OCI-LY7 (cell line): ENCODE measurements around the gene DOCK4. TPM values are rescaled to one million over a fixed set of nuclear protein-coding genes. Genes with fewer than 3 reads are reported as not detected.

Experiments used
- BruUV-seq: library from RNA; stranded (reverse); fragments of 400-500 nt; replicated peaks from 2 replicates; lab custom pipeline; 2021; lab: Mats Ljungman, UMichigan
- CTCF ChIA-PET: fragments of 300-600 bp; sonication (Branson Sonifier 250); formaldehyde crosslinking; loops from one replicate; lab custom pipeline; 2022; ENCODE audit warnings: antibody characterized with exemption; ENCODE audit not compliant: unreplicated experiment; lab: Charles Lee
- POLR2A ChIA-PET: fragments of 300-600 bp; sonication (Branson Sonifier 250); formaldehyde crosslinking; loops from one replicate; lab custom pipeline; 2022; ENCODE audit warnings: antibody characterized with exemption; lab: Charles Lee
- DNase-seq: peaks from one replicate; pipeline ENCODE4 v3.0.0-alpha.2; 2015; ENCODE audit warnings: low spot score
- H2AFZ ChIP-seq: fragments of 200-600 bp; sonication (generic), shearing (Covaris generic); 2 replicates; pipeline ENCODE4 v1.6.1; 2014; ENCODE audit warnings: mild to moderate bottlenecking, antibody characterized with exemption, low read length, moderate library complexity
- H3K27ac ChIP-seq: fragments of 200-600 bp; sonication (generic); 2 replicates; pipeline ENCODE4 v1.5.1; 2014; ENCODE audit warnings: mixed run types, low read depth, mild to moderate bottlenecking, moderate library complexity, low read length, inconsistent platforms; ENCODE audit not compliant: poor library complexity, severe bottlenecking
- H3K36me3 ChIP-seq: fragments of 200-600 bp; sonication (generic); 2 replicates; pipeline ENCODE4 v1.6.1; 2014; ENCODE audit warnings: mild to moderate bottlenecking, antibody characterized with exemption, low read length, moderate library complexity, mixed read lengths; ENCODE audit not compliant: insufficient read depth
- H3K4me1 ChIP-seq: fragments of 200-600 bp; sonication (generic); 2 replicates; pipeline ENCODE4 v1.5.1; 2014; ENCODE audit warnings: mild to moderate bottlenecking, low read length; ENCODE audit not compliant: insufficient read depth, poor library complexity, severe bottlenecking
- H3K4me2 ChIP-seq: fragments of 200-600 bp; sonication (generic); 2 replicates; pipeline ENCODE4 v1.6.1; 2014; ENCODE audit warnings: mild to moderate bottlenecking, low read length
- H3K4me3 ChIP-seq: fragments of 200-600 bp; sonication (generic); 2 replicates; pipeline ENCODE4 v1.5.1; 2014; ENCODE audit warnings: mild to moderate bottlenecking, low read depth, low read length; ENCODE audit not compliant: poor library complexity, severe bottlenecking
- H3K79me2 ChIP-seq: fragments of 200-600 bp; sonication (generic); 2 replicates; pipeline ENCODE4 v1.6.1; 2016; ENCODE audit warnings: low read depth, mild to moderate bottlenecking, low read length, moderate library complexity, mixed read lengths; ENCODE audit not compliant: insufficient read depth
- H3K9me2 ChIP-seq: fragments of 200-600 bp; sonication (generic); 2 replicates; pipeline ENCODE4 v1.6.1; 2016; ENCODE audit warnings: mild to moderate bottlenecking, low read length, mixed read lengths; ENCODE audit not compliant: insufficient read depth
- H3K9me3 ChIP-seq: fragments of 200-600 bp; sonication (generic); 2 replicates; pipeline ENCODE4 v1.6.1; 2014; ENCODE audit warnings: mild to moderate bottlenecking, mixed run types, low read length, mixed read lengths
- H4K20me1 ChIP-seq: fragments of 200-600 bp; sonication (generic); 2 replicates; pipeline ENCODE4 v1.6.1; 2014; ENCODE audit warnings: mild to moderate bottlenecking, antibody characterized with exemption, low read length, moderate library complexity, mixed read lengths; ENCODE audit not compliant: insufficient read depth
- EZH2phosphoT487 ChIP-seq: fragments of 200-600 bp; sonication (generic); IDR thresholded peaks from 2 replicates; pipeline ENCODE4 v1.6.1; 2018; ENCODE audit warnings: low read depth, borderline replicate concordance, mild to moderate bottlenecking, mixed run types, antibody characterized with exemption, low read length, moderate library complexity, mixed read lengths
- intact Hi-C: fragments of 100-400 bp; cut with micrococcal nuclease; formaldehyde crosslinking; loops from one replicate; pipeline ENCODE4 v1.10.0; 2022; ENCODE audit not compliant: unreplicated experiment
- total RNA-seq, 2 experiments: library from RNA; depleted of rRNA in 1 of 2; stranded (reverse); fragments of >200 nt in 1 of 2; shearing (Covaris generic) in 1 of 2; gene quantifications; 2 replicates each; pipeline ENCODE4 v1.2.3, GENCODE V29; 2014 to 2022
- TF ChIP-seq, protein P1 (sequence below): fragments of 200-600 bp; sonication (generic); conservative IDR thresholded peaks from 2 replicates; pipeline ENCODE4 v1.5.1; 2014; ENCODE audit warnings: mild to moderate bottlenecking, antibody characterized with exemption, low read length, moderate library complexity, mixed read lengths

DOCK4 gene
- total RNA-seq, 2 experiments from 2014 or later = 0.91 to 4.9 TPM

DNA sequence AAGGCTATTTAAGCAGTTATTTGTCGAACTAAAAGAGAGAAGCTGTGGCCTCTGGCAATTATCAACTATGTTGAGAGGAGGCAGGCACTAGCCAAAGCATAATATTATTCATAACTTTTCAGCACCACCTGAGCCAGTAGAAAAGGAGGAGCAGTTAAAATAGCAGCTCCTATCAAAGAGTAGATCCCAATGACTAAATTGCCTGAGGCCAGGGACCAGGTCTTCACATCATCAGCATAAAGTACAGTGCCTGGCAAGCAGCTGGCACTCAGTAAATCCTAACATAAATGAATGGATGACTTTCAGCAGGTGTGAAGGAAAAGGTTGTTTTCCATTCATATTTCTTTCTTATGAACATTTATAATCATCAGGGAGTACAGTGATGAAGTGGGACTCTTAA, 334.9 kb downstream of the DOCK4 start:
- TF ChIP-seq EZH2phosphoT487 = no peak
- TF ChIP-seq, protein P1, sequence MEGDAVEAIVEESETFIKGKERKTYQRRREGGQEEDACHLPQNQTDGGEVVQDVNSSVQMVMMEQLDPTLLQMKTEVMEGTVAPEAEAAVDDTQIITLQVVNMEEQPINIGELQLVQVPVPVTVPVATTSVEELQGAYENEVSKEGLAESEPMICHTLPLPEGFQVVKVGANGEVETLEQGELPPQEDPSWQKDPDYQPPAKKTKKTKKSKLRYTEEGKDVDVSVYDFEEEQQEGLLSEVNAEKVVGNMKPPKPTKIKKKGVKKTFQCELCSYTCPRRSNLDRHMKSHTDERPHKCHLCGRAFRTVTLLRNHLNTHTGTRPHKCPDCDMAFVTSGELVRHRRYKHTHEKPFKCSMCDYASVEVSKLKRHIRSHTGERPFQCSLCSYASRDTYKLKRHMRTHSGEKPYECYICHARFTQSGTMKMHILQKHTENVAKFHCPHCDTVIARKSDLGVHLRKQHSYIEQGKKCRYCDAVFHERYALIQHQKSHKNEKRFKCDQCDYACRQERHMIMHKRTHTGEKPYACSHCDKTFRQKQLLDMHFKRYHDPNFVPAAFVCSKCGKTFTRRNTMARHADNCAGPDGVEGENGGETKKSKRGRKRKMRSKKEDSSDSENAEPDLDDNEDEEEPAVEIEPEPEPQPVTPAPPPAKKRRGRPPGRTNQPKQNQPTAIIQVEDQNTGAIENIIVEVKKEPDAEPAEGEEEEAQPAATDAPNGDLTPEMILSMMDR = no peak
- POLR2A ChIA-PET = no interaction called here
- Histone ChIP-seq H4K20me1 (no peaks in the 10 kb centered on the region), H3K4me1 (no peaks in the 10 kb centered on the region), H2AFZ (no peak overlapping the region), H3K9me3 (no peaks in the 10 kb centered on the region), H3K27ac (no peak overlapping the region), H3K9me2 (no peaks in the 10 kb centered on the region), H3K79me2 (no peaks in the 10 kb centered on the region), H3K4me2 (no peak overlapping the region), H3K4me3 (no peak overlapping the region), H3K36me3 (no peaks in the 10 kb centered on the region)
- BruUV-seq = no TSS peak
- CTCF ChIA-PET = no interaction called here
- intact Hi-C loops = no loop called here
- DNase-seq = no peak

DNA sequence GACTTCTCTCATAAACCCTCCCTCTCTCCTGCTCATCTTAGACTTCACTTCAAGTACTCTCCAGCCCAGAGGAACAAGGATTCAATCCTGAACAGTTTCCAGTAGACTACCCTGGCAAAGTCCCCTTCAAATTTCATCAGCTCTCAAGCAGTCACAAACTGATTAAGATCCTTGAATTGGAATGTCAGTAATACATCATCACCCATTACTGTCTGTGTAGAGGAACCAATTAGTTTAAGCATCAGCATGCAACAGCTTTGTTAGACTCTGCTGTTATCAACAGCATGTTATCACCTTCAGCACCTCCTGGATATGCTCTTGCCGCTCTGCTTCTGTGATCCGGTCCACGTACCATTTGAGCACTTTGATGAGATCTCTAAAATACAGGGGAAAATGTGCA, 336.9 kb downstream of the DOCK4 start:
- H3K4me1 ChIP-seq = no peaks in the 10 kb centered on the region
- CTCF ChIA-PET = no interaction called here
- H4K20me1 ChIP-seq = no peaks in the 10 kb centered on the region
- H2AFZ ChIP-seq = no peak overlapping the region
- POLR2A ChIA-PET = no interaction called here
- no peaks in the 10 kb centered on the region for H3K36me3 ChIP-seq
- H3K9me3 ChIP-seq = no peaks in the 10 kb centered on the region
- no peak for TF ChIP-seq EZH2phosphoT487
- TF ChIP-seq, protein P1 = no peak
- no peak overlapping the region for H3K4me3 ChIP-seq
- H3K79me2 ChIP-seq = no peaks in the 10 kb centered on the region
- no peaks in the 10 kb centered on the region for H3K9me2 ChIP-seq
- H3K27ac ChIP-seq = no peak overlapping the region
- DNase-seq = no peak
- intact Hi-C loops = no loop called here
- H3K4me2 ChIP-seq = no peak overlapping the region
- no TSS peak for BruUV-seq

DNA sequence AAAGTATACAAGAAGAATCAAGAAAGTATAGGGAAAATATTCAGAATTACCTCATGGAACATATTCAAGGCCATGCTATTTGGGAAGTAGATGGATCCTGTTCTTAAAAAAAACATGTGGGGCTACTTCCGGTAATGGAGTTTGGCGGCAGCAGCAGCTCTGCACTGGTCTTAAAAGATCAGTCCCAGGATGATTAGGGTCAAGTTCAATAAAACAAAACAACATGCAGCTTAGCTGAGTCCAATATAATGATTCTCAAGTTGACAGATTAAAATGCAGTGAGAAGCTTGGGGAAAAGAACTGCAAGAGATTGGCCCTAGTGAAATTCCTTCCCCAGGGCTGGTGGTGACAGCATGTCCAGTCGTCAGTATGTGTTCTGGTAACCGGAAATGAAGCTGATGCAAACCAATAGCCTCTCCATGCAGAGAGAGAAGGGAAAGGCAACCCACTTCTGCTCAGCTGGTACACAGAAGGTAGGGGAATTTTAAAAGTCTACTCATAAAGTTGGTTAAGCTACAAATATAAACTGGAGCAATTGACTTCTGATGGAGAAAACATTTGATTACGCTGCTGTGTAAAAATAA, 338.8 kb downstream of the DOCK4 start:
- Histone ChIP-seq H3K4me1 (no peaks in the 10 kb centered on the region), H3K4me2 (no peak overlapping the region), H3K27ac (no peak overlapping the region), H3K4me3 (no peak overlapping the region), H3K9me3 (no peaks in the 10 kb centered on the region), H4K20me1 (no peaks in the 10 kb centered on the region), H2AFZ (no peak overlapping the region), H3K9me2 (no peaks in the 10 kb centered on the region), H3K79me2 (no peaks in the 10 kb centered on the region), H3K36me3 (no peaks in the 10 kb centered on the region)
- no peak for TF ChIP-seq EZH2phosphoT487
- TF ChIP-seq, protein P1 = no peak
- intact Hi-C loops = no loop called here
- BruUV-seq = no TSS peak
- no peak for DNase-seq
- CTCF ChIA-PET = no interaction called here
- POLR2A ChIA-PET = interaction anchor here (0.6 kb wide), 1 partner anchor 546 kb away, joined by 3 read pairs; no protein-coding TSS in a partner anchor
